ENCODE data around the gene THBS3.
A peak's percentile ranks its signal among the peaks of the same experiment; 100 is the strongest.
"Not testable (repeated sequence)": the region's sequence is repeated elsewhere in the genome, so short reads cannot be mapped to it uniquely, and the experiment has no call there.

THBS3 gene

GRCh38 chr1:155235375-155235774 is 27.7 kb upstream of the THBS3 start:
- DNase-seq (ENCODE audit: low read depth in 2 of 2): not testable (repeated sequence)

- DNase-seq (ENCODE audit: low read depth in 2 of 2): not testable (repeated sequence)
Observed at GRCh38 chr1:155233502-155233901, 25.8 kb upstream of the THBS3 start.

GRCh38 chr1:155232001-155232978 is 24.6 kb upstream of the THBS3 start:
- DNase-seq (ENCODE audit: low read depth in 2 of 2): not testable (repeated sequence)

- DNase-seq (ENCODE audit: low read depth in 2 of 2): not testable (repeated sequence)
Observed at GRCh38 chr1:155231302-155231701, 23.6 kb upstream of the THBS3 start.

GRCh38 chr1:155228096-155228427 is 20.4 kb upstream of the THBS3 start:
- no peak for DNase-seq (ENCODE audit: low read depth in 2 of 2)

- DNase-seq (ENCODE audit: low read depth in 2 of 2): peak; percentile 95 to 100
Observed at GRCh38 chr1:155227261-155228095, 19.8 kb upstream of the THBS3 start.

- DNase-seq (ENCODE audit: low read depth in 2 of 2): peak in 1 of 2 donors; percentile 29
Observed at GRCh38 chr1:155226910-155227260, 19.2 kb upstream of the THBS3 start.

GRCh38 chr1:155226188-155226909 is 18.7 kb upstream of the THBS3 start:
- peak; percentile 69 to 82 for DNase-seq (ENCODE audit: low read depth in 2 of 2)

GRCh38 chr1:155225404-155225759 is 17.7 kb upstream of the THBS3 start:
- not testable (repeated sequence) for DNase-seq (ENCODE audit: low read depth in 2 of 2)

GRCh38 chr1:155223047-155223446 is 15.3 kb upstream of the THBS3 start:
- DNase-seq (ENCODE audit: low read depth in 2 of 2): no peak

- DNase-seq (ENCODE audit: low read depth in 2 of 2): not testable (repeated sequence)
Observed at GRCh38 chr1:155220211-155220965, 12.7 kb upstream of the THBS3 start.

- DNase-seq (ENCODE audit: low read depth in 2 of 2): no peak
Observed at GRCh38 chr1:155219592-155220031, 11.9 kb upstream of the THBS3 start.

GRCh38 chr1:155218854-155219591 is 11.3 kb upstream of the THBS3 start:
- no peak for DNase-seq (ENCODE audit: low read depth in 2 of 2)

GRCh38 chr1:155214702-155215101 is 7.0 kb upstream of the THBS3 start:
- DNase-seq (ENCODE audit: low read depth in 2 of 2): not testable (repeated sequence)

- not testable (repeated sequence) for DNase-seq (ENCODE audit: low read depth in 2 of 2)
Observed at GRCh38 chr1:155212051-155212440, 4.3 kb upstream of the THBS3 start.

- DNase-seq (ENCODE audit: low read depth in 2 of 2): not testable (repeated sequence)
Observed at GRCh38 chr1:155211381-155212050, 3.8 kb upstream of the THBS3 start.

- DNase-seq (ENCODE audit: low read depth in 2 of 2): no peak
Observed at GRCh38 chr1:155210314-155211104, 2.8 kb upstream of the THBS3 start.

GRCh38 chr1:155209312-155209721 is 1.6 kb upstream of the THBS3 start:
- DNase-seq (ENCODE audit: low read depth in 2 of 2): no peak

Measured in stimulated activated CD8-positive, alpha-beta memory T cell treated with anti-CD3 and anti-CD28 coated beads, Interleukin-7, amount 100 ng/mL, for 1 hour (primary cell).